Hepatocyte (in vitro differentiated cells): ENCODE results near the gene MYBPH. TPM values are rescaled to one million over a fixed set of nuclear protein-coding genes. Genes with fewer than 3 reads are reported as not detected.

ENCODE experiments used
- DNase-seq: peaks from one replicate; pipeline ENCODE4 v3.0.0-alpha.2; 2016; ENCODE audit warnings: low spot score
- H2AFZ ChIP-seq: fragments of 200-600 bp; sonication (generic); 2 replicates; pipeline ENCODE4 v1.6.0; 2016; ENCODE audit warnings: antibody characterized with exemption, mild to moderate bottlenecking
- H3K27ac ChIP-seq: fragments of 200-600 bp; sonication (generic); 2 replicates; pipeline ENCODE4 v1.5.1; 2016; ENCODE audit warnings: mild to moderate bottlenecking
- H3K27me3 ChIP-seq: fragments of 200-600 bp; sonication (generic); 2 replicates; pipeline ENCODE4 v1.6.1; 2016
- H3K36me3 ChIP-seq: fragments of 200-600 bp; sonication (generic); replicated peaks from 2 replicates; pipeline ENCODE4 v1.5.1; 2016; ENCODE audit warnings: low read depth; ENCODE audit not compliant: insufficient read depth
- H3K4me1 ChIP-seq: fragments of 200-600 bp; sonication (generic); 2 replicates; pipeline ENCODE4 v1.5.1; 2016; ENCODE audit warnings: mild to moderate bottlenecking, moderate library complexity; ENCODE audit not compliant: insufficient read depth
- H3K4me2 ChIP-seq: fragments of 200-600 bp; sonication (generic); 2 replicates; pipeline ENCODE4 v1.6.0; 2016
- H3K4me3 ChIP-seq: fragments of 200-600 bp; sonication (generic); 2 replicates; pipeline ENCODE4 v1.5.1; 2016; ENCODE audit warnings: mild to moderate bottlenecking
- H3K79me2 ChIP-seq: fragments of 200-600 bp; sonication (generic); 2 replicates; pipeline ENCODE4 v1.6.0; 2017; ENCODE audit warnings: mild to moderate bottlenecking
- H3K9me2 ChIP-seq: fragments of 200-600 bp; sonication (generic); replicated peaks from 2 replicates; pipeline ENCODE4 v1.6.0; 2017; ENCODE audit warnings: mild to moderate bottlenecking; ENCODE audit not compliant: insufficient read depth
- H3K9me3 ChIP-seq: fragments of 200-600 bp; sonication (generic); 2 replicates; pipeline ENCODE4 v1.5.1; 2016; ENCODE audit warnings: low read depth, mild to moderate bottlenecking
- H4K20me1 ChIP-seq: fragments of 200-600 bp; sonication (generic); 2 replicates; pipeline ENCODE4 v1.6.0; 2016; ENCODE audit warnings: mild to moderate bottlenecking; ENCODE audit not compliant: insufficient read depth, poor library complexity, severe bottlenecking
- CTCF ChIP-seq: fragments of 200-600 bp; sonication (generic); IDR thresholded peaks from 2 replicates; pipeline ENCODE4 v1.5.1; 2016; ENCODE audit warnings: antibody characterized with exemption, mild to moderate bottlenecking; ENCODE audit not compliant: poor library complexity
- EZH2 ChIP-seq: fragments of 200-600 bp; sonication (generic); IDR thresholded peaks from 2 replicates; pipeline ENCODE4 v1.6.1; 2016; ENCODE audit warnings: antibody characterized with exemption, mild to moderate bottlenecking, borderline replicate concordance
- EZH2phosphoT487 ChIP-seq: fragments of 200-600 bp; sonication (generic); IDR thresholded peaks from one replicate; pipeline ENCODE4 v1.6.1; 2018; ENCODE audit warnings: antibody characterized with exemption, mild to moderate bottlenecking, low read depth, moderate library complexity; ENCODE audit not compliant: unreplicated experiment, severe bottlenecking
- WGBS: methylation state at CpG from one replicate; pipeline ENCODE4 v1.1.6; 2016; ENCODE audit warnings: low lambda C conversion rate; ENCODE audit errors: missing lambda C conversion rate; 5-methylcytosine and 5-hydroxymethylcytosine counted together
- polyA plus RNA-seq: library from polyadenylated mRNA; unstranded; fragments of >200 nt; fragmentation: Nextera tagmentation; extraction: Ambion mirVana; gene quantifications from 2 replicates; pipeline ENCODE4 v1.2.1, GENCODE V29; 2016
- total RNA-seq: library from RNA; depleted of rRNA; stranded (reverse); fragments of >200 nt; gene quantifications from 2 replicates; pipeline ENCODE4 v1.2.3, GENCODE V29; 2014

The MYBPH gene
- total and polyA plus RNA-seq, 2 experiments from 2014 or later: 0.70 TPM; not detected in 1

- H2AFZ ChIP-seq: no peak overlapping the region
- H3K4me3 ChIP-seq: no peak overlapping the region
- H3K36me3 ChIP-seq: no peaks in the 10 kb centered on the region
- DNase-seq: no peak
- no peaks in the 10 kb centered on the region for H3K9me3 ChIP-seq
- no peak for TF ChIP-seq EZH2phosphoT487
- no peak for TF ChIP-seq CTCF
- TF ChIP-seq EZH2: no peak
- H3K79me2 ChIP-seq: no peaks in the 10 kb centered on the region
- no peaks in the 10 kb centered on the region for H4K20me1 ChIP-seq
- 89% methylated on average over 1 of the region's 1 CpG for WGBS
- no peak overlapping the region for H3K4me2 ChIP-seq
- H3K4me1 ChIP-seq: peaks cover 4% of the 10 kb centered on the region
- H3K27me3 ChIP-seq: no peaks in the 10 kb centered on the region
- H3K9me2 ChIP-seq: no peaks in the 10 kb centered on the region
- H3K27ac ChIP-seq: no peak overlapping the region
Measured at GRCh38 chr1:203208181-203208580, 32.6 kb upstream of the MYBPH start.

- Histone ChIP-seq H3K9me3 (no peaks in the 10 kb centered on the region), H3K4me1 (peaks cover 4% of the 10 kb centered on the region), H3K9me2 (no peaks in the 10 kb centered on the region), H3K4me3 (no peak overlapping the region), H3K36me3 (no peaks in the 10 kb centered on the region), H3K27ac (no peak overlapping the region), H3K4me2 (no peak overlapping the region), H4K20me1 (no peaks in the 10 kb centered on the region), H3K79me2 (no peaks in the 10 kb centered on the region), H2AFZ (no peak overlapping the region), H3K27me3 (no peaks in the 10 kb centered on the region)
- DNase-seq: no peak
- TF ChIP-seq EZH2 (no peak), CTCF (no peak), EZH2phosphoT487 (no peak)
- WGBS: 80% methylated on average over 2 of the region's 2 CpGs
Measured at GRCh38 chr1:203207751-203208150, 32.1 kb upstream of the MYBPH start.

DNA sequence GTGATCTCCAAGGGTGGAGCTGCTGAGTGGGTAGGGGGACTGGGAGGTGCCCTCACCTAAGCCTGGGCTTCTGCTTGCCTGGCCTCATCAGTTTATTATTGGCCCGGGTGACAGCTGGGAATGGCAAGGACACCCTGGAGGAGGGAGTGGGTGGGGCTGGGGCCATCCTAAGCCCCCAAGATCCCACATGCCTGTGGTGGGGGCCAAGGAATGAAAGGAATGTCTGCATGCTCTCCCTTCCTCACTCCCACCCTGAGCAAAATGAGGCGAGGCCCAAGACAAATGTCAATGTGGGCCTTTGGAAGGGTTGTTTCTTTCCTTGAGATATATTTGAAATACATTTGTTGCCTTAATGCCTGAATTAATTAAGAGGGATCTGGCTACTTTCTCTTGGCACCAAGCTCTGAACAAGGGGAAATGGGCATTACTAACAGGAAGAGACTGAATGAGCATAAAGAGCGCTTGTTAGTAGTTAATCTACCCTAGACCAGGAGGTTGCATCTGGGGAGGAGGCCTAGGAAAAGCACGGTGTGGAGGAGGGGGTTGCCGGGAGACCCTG lies 30.6 kb upstream of the MYBPH start:
- WGBS: 70% methylated on average over 5 of the region's 5 CpGs
- no peaks in the 10 kb centered on the region for H3K36me3 ChIP-seq
- no peaks in the 10 kb centered on the region for H4K20me1 ChIP-seq
- H3K4me1 ChIP-seq: peaks cover 4% of the 10 kb centered on the region
- H3K9me2 ChIP-seq: no peaks in the 10 kb centered on the region
- no peaks in the 10 kb centered on the region for H3K27me3 ChIP-seq
- no peak for TF ChIP-seq EZH2
- no peak for TF ChIP-seq CTCF
- no peak for TF ChIP-seq EZH2phosphoT487
- H3K4me3 ChIP-seq: no peak overlapping the region
- no peak for DNase-seq
- H3K27ac ChIP-seq: no peak overlapping the region
- no peak overlapping the region for H3K4me2 ChIP-seq
- no peaks in the 10 kb centered on the region for H3K9me3 ChIP-seq
- no peaks in the 10 kb centered on the region for H3K79me2 ChIP-seq
- H2AFZ ChIP-seq: no peak overlapping the region

- Histone ChIP-seq H3K27ac (peak overlapping the region; percentile 72), H2AFZ (no peak overlapping the region), H3K9me2 (no peaks in the 10 kb centered on the region), H3K4me1 (peaks cover 13% of the 10 kb centered on the region), H3K9me3 (no peaks in the 10 kb centered on the region), H3K4me3 (no peak overlapping the region), H4K20me1 (no peaks in the 10 kb centered on the region), H3K4me2 (no peak overlapping the region), H3K36me3 (no peaks in the 10 kb centered on the region), H3K27me3 (no peaks in the 10 kb centered on the region), H3K79me2 (no peaks in the 10 kb centered on the region)
- 42% methylated on average over 2 of the region's 2 CpGs for whole genome bisulfite sequencing
- no peak for DNase-seq
- no peak for TF ChIP-seq EZH2
- no peak for TF ChIP-seq EZH2phosphoT487
- no peak for TF ChIP-seq CTCF
Measured at GRCh38 chr1:203204756-203205155, 29.1 kb upstream of the MYBPH start.
